HCT116 (cell line): ENCODE results near the gene ITPR2. TPM values are rescaled to one million over a fixed set of nuclear protein-coding genes. Genes with fewer than 3 reads are reported as not detected.

Source experiments
- ATAC-seq: fragments of 200-7000 bp; cut with Tn5 transposase; 2 replicates; pipeline ENCODE4 v1.9.1; 2020; ENCODE audit warnings: mild to moderate bottlenecking, moderate library complexity
- BruUV-seq: library from RNA; stranded (reverse); fragments of 400-500 nt; replicated peaks from 2 replicates; lab custom pipeline; 2021; lab: Mats Ljungman, UMichigan
- CTCF ChIA-PET: fragments of 300-600 bp; sonication (Branson Sonifier 250); formaldehyde crosslinking; loops from one replicate; lab custom pipeline; 2021; ENCODE audit warnings: antibody characterized with exemption; lab: Charles Lee
- POLR2A ChIA-PET: fragments of 300-600, 350-600 bp; sonication (Branson Sonifier 250); formaldehyde crosslinking; loops from one replicate; lab custom pipeline; 2021; ENCODE audit warnings: antibody characterized with exemption; lab: Charles Lee
- RAD21 ChIA-PET, 2 experiments: fragments of 300-600 bp; sonication (Branson Sonifier 250); formaldehyde crosslinking; loops; one replicate each; lab custom pipeline; 2023; ENCODE audit warnings: low total read pairs in 2 of 2; ENCODE audit not compliant: uncharacterized antibody in 2 of 2, unreplicated experiment in 2 of 2, low non-redundant PET in 1 of 2; lab: Charles Lee
- DNase-seq: peaks from one replicate; pipeline ENCODE4 v3.0.0-alpha.2; 2010; ENCODE audit warnings: low read depth, low spot score
- H2AFZ ChIP-seq: fragments of 200-600 bp; shearing (Covaris generic), sonication (generic); 2 replicates; pipeline ENCODE4 v1.6.1; 2017; ENCODE audit warnings: low read depth, mixed run types, mixed read lengths, antibody characterized with exemption, low read length; ENCODE audit not compliant: poor library complexity, severe bottlenecking
- H3K27ac ChIP-seq: 2 replicates; pipeline ENCODE4 v1.5.1; 2012; ENCODE audit warnings: low read depth, low read length
- H3K27me3 ChIP-seq: fragments of 200-600 bp; sonication (generic); 2 replicates; pipeline ENCODE4 v1.6.1; 2016; ENCODE audit warnings: mixed run types, low read length, mixed read lengths; ENCODE audit not compliant: insufficient read depth
- H3K36me3 ChIP-seq, 2 experiments: fragments of 200-500 bp in 1 of 2; fragments of 200-600 bp in 1 of 2; sonication (Bioruptor generic) in 1 of 2; sonication (generic) in 1 of 2; 2 replicates each; pipeline versions ENCODE4 v1.5.1 to v1.6.1; 2014 to 2016; ENCODE audit warnings: low read length in 2 of 2, inconsistent platforms in 1 of 2, mixed read lengths in 1 of 2, mixed run types in 1 of 2; ENCODE audit not compliant: insufficient read depth in 2 of 2, control insufficient read depth in 1 of 2
- H3K4me1 ChIP-seq, 2 experiments: fragments of 200-600 bp in 1 of 2; sonication (generic) in 1 of 2; 2 replicates each; pipeline versions ENCODE4 v1.5.1 to v1.6.1; 2012 to 2017; ENCODE audit warnings: low read length in 2 of 2, inconsistent platforms in 1 of 2, mild to moderate bottlenecking in 1 of 2, mixed read lengths in 1 of 2, mixed run types in 1 of 2, moderate library complexity in 1 of 2; ENCODE audit not compliant: insufficient read depth in 2 of 2, control insufficient read depth in 1 of 2
- H3K4me2 ChIP-seq: fragments of 200-600 bp; sonication (generic); 2 replicates; pipeline ENCODE4 v1.6.1; 2017; ENCODE audit warnings: mixed run types, low read length, mixed read lengths
- H3K4me3 ChIP-seq, 2 experiments: fragments of 200-600 bp in 1 of 2; sonication (generic) in 1 of 2; replicated peaks in 1 of 2; 2 replicates each; pipeline ENCODE4 v1.5.1; 2011 to 2016; ENCODE audit warnings: low read length in 2 of 2, control low read depth in 1 of 2, low read depth in 1 of 2, mild to moderate bottlenecking in 1 of 2, mixed read lengths in 1 of 2, mixed run types in 1 of 2
- H3K79me2 ChIP-seq: fragments of 200-600 bp; sonication (generic); 2 replicates; pipeline ENCODE4 v1.6.1; 2017; ENCODE audit warnings: mild to moderate bottlenecking, mixed run types, low read length, moderate library complexity, mixed read lengths; ENCODE audit not compliant: insufficient read depth
- H3K9ac ChIP-seq: fragments of 200-600 bp; sonication (generic); 2 replicates; pipeline ENCODE4 v1.6.1; 2016; ENCODE audit warnings: low read length, mixed read lengths
- H3K9me2 ChIP-seq: fragments of 200-600 bp; sonication (generic), shearing (Covaris generic); 2 replicates; pipeline ENCODE4 v1.6.1; 2017; ENCODE audit warnings: mixed run types, mild to moderate bottlenecking, moderate library complexity; ENCODE audit not compliant: insufficient read depth
- H3K9me3 ChIP-seq, 2 experiments: fragments of 200-500 bp in 1 of 2; fragments of 200-600 bp in 1 of 2; sonication (Bioruptor generic) in 1 of 2; sonication (generic) in 1 of 2; 2 replicates each; pipeline ENCODE4 v1.6.1; 2014 to 2017; ENCODE audit warnings: low read length in 2 of 2, mixed read lengths in 2 of 2, inconsistent platforms in 1 of 2, low read depth in 1 of 2, mild to moderate bottlenecking in 1 of 2, mixed run types in 1 of 2, moderate library complexity in 1 of 2; ENCODE audit not compliant: control insufficient read depth in 1 of 2, insufficient read depth in 1 of 2
- H4K20me1 ChIP-seq: fragments of 200-600 bp; sonication (generic), shearing (Covaris generic); 2 replicates; pipeline ENCODE4 v1.6.1; 2017; ENCODE audit warnings: mixed run types, mild to moderate bottlenecking, moderate library complexity; ENCODE audit not compliant: insufficient read depth
- CBX3 ChIP-seq: IDR thresholded peaks from 2 replicates; pipeline ENCODE4 v1.6.1; 2012; ENCODE audit warnings: low read depth
- CEBPB ChIP-seq: IDR thresholded peaks from 2 replicates; pipeline ENCODE4 v1.6.1; 2012; ENCODE audit warnings: low read depth
- EGR1 ChIP-seq: IDR thresholded peaks from 2 replicates; pipeline ENCODE4 v1.6.1; 2012; ENCODE audit warnings: low read depth
- ELF1 ChIP-seq: IDR thresholded peaks from 2 replicates; pipeline ENCODE4 v1.6.1; 2012; ENCODE audit warnings: low read depth, borderline replicate concordance
- EZH2phosphoT487 ChIP-seq: fragments of 200-600 bp; IDR thresholded peaks from 2 replicates; pipeline ENCODE4 v1.6.1; 2018; ENCODE audit warnings: antibody characterized with exemption, borderline replicate concordance
- FOSL1 ChIP-seq: IDR thresholded peaks from 2 replicates; pipeline ENCODE4 v1.6.1; 2012; ENCODE audit warnings: low read depth
- JUND ChIP-seq: IDR thresholded peaks from 2 replicates; pipeline ENCODE4 v1.6.1; 2012
- POLR2AphosphoS5 ChIP-seq: IDR thresholded peaks from 2 replicates; pipeline ENCODE4 v1.6.1; 2011; ENCODE audit warnings: mild to moderate bottlenecking, low read depth, low read length, moderate library complexity
- RAD21 ChIP-seq: IDR thresholded peaks from 2 replicates; pipeline ENCODE4 v1.6.1; 2012; ENCODE audit warnings: low read depth, mild to moderate bottlenecking
- SIN3A ChIP-seq: IDR thresholded peaks from 2 replicates; pipeline ENCODE4 v1.6.1; 2012; ENCODE audit warnings: low read depth
- SRF ChIP-seq: IDR thresholded peaks from 2 replicates; pipeline ENCODE4 v1.6.1; 2012; ENCODE audit warnings: low read depth
- TCF7L2 ChIP-seq: IDR thresholded peaks from 2 replicates; pipeline ENCODE4 v1.7.0; 2011; ENCODE audit warnings: borderline replicate concordance, inconsistent platforms; ENCODE audit not compliant: insufficient read depth, insufficient read length; ENCODE audit errors: extremely low read depth
- ZFX ChIP-seq: fragments of 450-650 bp; IDR thresholded peaks from 2 replicates; pipeline ENCODE4 v1.6.1; 2017
- ZNF274 ChIP-seq: fragments of 200-500 bp; sonication (Bioruptor generic); IDR thresholded peaks from 2 replicates; pipeline ENCODE4 v1.6.1; 2014; ENCODE audit warnings: mild to moderate bottlenecking, low read depth, low read length, inconsistent platforms
- intact Hi-C: fragments of 100-400 bp; cut with micrococcal nuclease; formaldehyde crosslinking; loops from 2 replicates; pipeline ENCODE4 v1.10.0; 2022
- total RNA-seq: library from RNA; stranded (reverse); gene quantifications from one replicate; pipeline ENCODE4 v1.2.1, GENCODE V29; 2021; ENCODE audit not compliant: unreplicated experiment
- TF ChIP-seq, protein P1 (sequence below), 3 experiments: fragments of 200-600 bp in 1 of 3; sonication (generic) in 1 of 3; IDR thresholded peaks in 2 of 3; conservative IDR thresholded peaks in 1 of 3; 2 replicates each; pipeline ENCODE4 v1.5.1; 2012 to 2017; ENCODE audit warnings: low read depth in 2 of 3, low read length in 2 of 3, antibody characterized with exemption in 1 of 3, borderline replicate concordance in 1 of 3, control low read depth in 1 of 3, mild to moderate bottlenecking in 1 of 3, mixed read lengths in 1 of 3, mixed run types in 1 of 3, moderate library complexity in 1 of 3; ENCODE audit not compliant: insufficient read depth in 1 of 3
- TF ChIP-seq, protein P2 (sequence below): IDR thresholded peaks from 2 replicates; pipeline ENCODE4 v1.6.1; 2012

ITPR2 gene
- total RNA-seq, 1 experiment from 2014 or later: 6.5 TPM

DNA sequence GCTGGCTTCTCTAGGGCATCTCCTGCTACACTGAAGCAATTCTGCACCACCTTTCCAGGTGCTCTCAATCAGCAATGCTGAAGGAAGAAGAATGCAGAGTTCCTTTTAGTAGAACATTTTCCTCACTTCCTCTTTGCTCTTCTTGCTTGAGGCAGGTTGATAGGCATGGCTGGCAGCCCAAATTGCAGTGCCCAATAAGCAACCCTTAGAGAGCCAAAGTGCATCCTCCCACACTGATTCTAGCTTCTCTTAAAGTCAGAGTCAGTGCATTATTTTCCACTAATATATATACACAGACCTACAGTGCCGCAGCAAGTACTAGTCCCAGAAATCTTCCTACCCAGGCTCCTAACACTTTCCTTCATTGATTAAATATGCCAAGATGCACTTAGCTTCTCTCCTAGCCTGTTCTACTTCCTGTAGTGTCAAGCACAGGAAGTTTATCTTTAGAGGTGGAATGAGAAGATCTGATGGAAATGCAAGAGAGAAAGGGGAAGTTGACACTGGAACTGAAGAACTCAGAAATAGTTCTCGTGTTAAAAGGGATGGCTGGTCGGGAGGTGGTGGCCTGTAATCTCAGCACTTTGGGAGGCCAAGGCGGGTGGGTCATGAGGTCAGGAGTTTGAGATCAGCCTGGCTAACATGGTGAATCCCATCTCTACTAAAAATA is 504.9 kb downstream of the ITPR2 start:
- TF ChIP-seq RAD21 (no peak), CBX3 (no peak), FOSL1 (no peak), JUND (no peak), ZFX (no peak), SIN3A (no peak), SRF (no peak), TCF7L2 (no peak), CEBPB (no peak), EGR1 (no peak), ELF1 (no peak), ZNF274 (no peak), POLR2AphosphoS5 (no peak), EZH2phosphoT487 (no peak)
- TF ChIP-seq, protein P1, sequence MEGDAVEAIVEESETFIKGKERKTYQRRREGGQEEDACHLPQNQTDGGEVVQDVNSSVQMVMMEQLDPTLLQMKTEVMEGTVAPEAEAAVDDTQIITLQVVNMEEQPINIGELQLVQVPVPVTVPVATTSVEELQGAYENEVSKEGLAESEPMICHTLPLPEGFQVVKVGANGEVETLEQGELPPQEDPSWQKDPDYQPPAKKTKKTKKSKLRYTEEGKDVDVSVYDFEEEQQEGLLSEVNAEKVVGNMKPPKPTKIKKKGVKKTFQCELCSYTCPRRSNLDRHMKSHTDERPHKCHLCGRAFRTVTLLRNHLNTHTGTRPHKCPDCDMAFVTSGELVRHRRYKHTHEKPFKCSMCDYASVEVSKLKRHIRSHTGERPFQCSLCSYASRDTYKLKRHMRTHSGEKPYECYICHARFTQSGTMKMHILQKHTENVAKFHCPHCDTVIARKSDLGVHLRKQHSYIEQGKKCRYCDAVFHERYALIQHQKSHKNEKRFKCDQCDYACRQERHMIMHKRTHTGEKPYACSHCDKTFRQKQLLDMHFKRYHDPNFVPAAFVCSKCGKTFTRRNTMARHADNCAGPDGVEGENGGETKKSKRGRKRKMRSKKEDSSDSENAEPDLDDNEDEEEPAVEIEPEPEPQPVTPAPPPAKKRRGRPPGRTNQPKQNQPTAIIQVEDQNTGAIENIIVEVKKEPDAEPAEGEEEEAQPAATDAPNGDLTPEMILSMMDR (IDR thresholded peaks at IDR 0.05 in 2 of 3, conservative IDR thresholded peaks at IDR 0.05 in 1 of 3; ENCODE audit: borderline replicate concordance in 1 of 3, insufficient read depth in 1 of 3, low read depth in 2 of 3, low read length in 2 of 3): no peak
- TF ChIP-seq, protein P2, sequence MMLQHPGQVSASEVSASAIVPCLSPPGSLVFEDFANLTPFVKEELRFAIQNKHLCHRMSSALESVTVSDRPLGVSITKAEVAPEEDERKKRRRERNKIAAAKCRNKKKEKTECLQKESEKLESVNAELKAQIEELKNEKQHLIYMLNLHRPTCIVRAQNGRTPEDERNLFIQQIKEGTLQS: no peak
- ChIA-PET CTCF (no interaction called here), RAD21 (no interaction called here), POLR2A (no interaction called here)
- no peak overlapping the region for H3K4me3 ChIP-seq
- intact Hi-C loops: no loop called here
- H3K79me2 ChIP-seq: no peaks in the 10 kb centered on the region
- H4K20me1 ChIP-seq: no peaks in the 10 kb centered on the region
- H2AFZ ChIP-seq: no peak overlapping the region
- H3K9me2 ChIP-seq: no peaks in the 10 kb centered on the region
- no TSS peak for BruUV-seq
- no peak overlapping the region for H3K4me2 ChIP-seq
- H3K27ac ChIP-seq: no peak overlapping the region
- H3K9ac ChIP-seq: no peak overlapping the region
- no peaks in the 10 kb centered on the region for H3K27me3 ChIP-seq
- ATAC-seq (no peak), DNase-seq (no peak)
- no peaks in the 10 kb centered on the region for H3K9me3 ChIP-seq
- H3K4me1 ChIP-seq: no peaks in the 10 kb centered on the region
- no peaks in the 10 kb centered on the region for H3K36me3 ChIP-seq
